ENCODE data around the gene KIAA1614. TPM values are rescaled to one million over a fixed set of nuclear protein-coding genes. Genes with fewer than 3 reads are reported as not detected.

Gene KIAA1614
- 59.9 and 63.1 TPM in 2 replicates for total RNA-seq (2014; rRNA removed; shearing (Covaris generic))

DNA sequence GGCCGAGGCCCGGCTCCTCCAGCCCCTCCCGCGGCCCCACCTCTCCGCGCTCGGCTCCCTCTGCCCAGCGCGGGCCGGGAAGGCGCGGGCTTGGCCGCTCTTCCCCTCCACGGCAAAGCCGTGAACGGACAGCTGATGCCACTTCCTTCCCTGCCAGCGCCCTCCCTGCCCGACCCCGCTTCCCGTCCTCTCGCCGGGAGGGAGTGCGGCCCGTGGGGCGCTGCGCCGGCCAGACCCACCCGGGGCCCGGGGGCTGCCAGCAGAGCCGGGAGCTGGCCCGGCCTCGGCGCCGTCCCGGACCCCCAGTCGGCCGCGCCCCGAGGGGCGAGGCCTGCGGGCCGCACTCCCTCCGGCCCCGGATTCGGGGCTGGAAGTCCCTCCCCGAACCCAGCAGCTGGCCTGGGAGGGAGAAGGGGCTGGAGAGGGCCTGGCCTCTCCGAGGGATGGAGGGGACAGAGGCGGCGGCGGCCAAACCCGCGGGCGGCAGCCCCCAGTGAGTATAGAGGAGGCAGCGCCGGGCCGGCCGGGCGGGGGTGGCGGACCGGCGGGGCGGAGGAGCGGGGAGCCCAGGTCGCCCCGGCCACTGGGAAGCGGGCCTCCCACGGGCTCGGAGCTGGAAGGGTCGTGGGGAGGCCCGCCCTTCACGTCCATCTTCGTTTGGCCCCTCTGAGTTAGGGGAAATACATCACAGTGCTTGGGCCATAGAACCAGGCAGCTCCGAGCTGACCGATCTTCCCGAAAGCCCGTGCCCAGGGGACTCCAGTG lies at the start of gene KIAA1614:
Gene KIAA1614, plus strand, starts transcription at position 97 of the 765 bp plus-strand sequence. Its CDS starts 347 bp downstream, at position 444.
- no peaks in the 10 kb centered on the region for H3K9me3 ChIP-seq (replicated peaks)
- H3K4me1 ChIP-seq = peaks cover 21% of the 10 kb centered on the region
- H3K4me3 ChIP-seq = peak within 1 kb of the TSS; percentile 93
- peak; percentile 61 to 62 for DNase-seq
- H3K27ac ChIP-seq = peak within 1 kb of the TSS; percentile 96
- H3K27me3 ChIP-seq = no peaks in the 10 kb centered on the region
- no peaks in the 10 kb centered on the region for H3K36me3 ChIP-seq

- no peaks in the 10 kb centered on the region for H3K36me3 ChIP-seq
- peak; percentile 8 to 75 for DNase-seq
- no peak overlapping the region for H3K4me3 ChIP-seq
- H3K9me3 ChIP-seq (replicated peaks) = no peaks in the 10 kb centered on the region
- H3K27ac ChIP-seq = no peak overlapping the region
- no peaks in the 10 kb centered on the region for H3K4me1 ChIP-seq
- no peaks in the 10 kb centered on the region for H3K27me3 ChIP-seq
Measured at GRCh38 chr1:180863158-180863775, 49.4 kb upstream of the KIAA1614 start.

GRCh38 chr1:180881806-180882509 lies 30.7 kb upstream of the KIAA1614 start:
- no peaks in the 10 kb centered on the region for H3K27me3 ChIP-seq
- H3K36me3 ChIP-seq = no peaks in the 10 kb centered on the region
- H3K27ac ChIP-seq = no peak overlapping the region
- H3K4me3 ChIP-seq = no peak overlapping the region
- peaks cover 7% of the 10 kb centered on the region; the same call in 1 of the 2 replicates for H3K4me1 ChIP-seq
- DNase-seq = peak in 1 of 2 experiments; percentile 65
- no peaks in the 10 kb centered on the region for H3K9me3 ChIP-seq (replicated peaks)

GRCh38 chr1:180884588-180885300 lies 28.0 kb upstream of the KIAA1614 start:
- no peak overlapping the region for H3K4me3 ChIP-seq
- DNase-seq = no peak

DNA sequence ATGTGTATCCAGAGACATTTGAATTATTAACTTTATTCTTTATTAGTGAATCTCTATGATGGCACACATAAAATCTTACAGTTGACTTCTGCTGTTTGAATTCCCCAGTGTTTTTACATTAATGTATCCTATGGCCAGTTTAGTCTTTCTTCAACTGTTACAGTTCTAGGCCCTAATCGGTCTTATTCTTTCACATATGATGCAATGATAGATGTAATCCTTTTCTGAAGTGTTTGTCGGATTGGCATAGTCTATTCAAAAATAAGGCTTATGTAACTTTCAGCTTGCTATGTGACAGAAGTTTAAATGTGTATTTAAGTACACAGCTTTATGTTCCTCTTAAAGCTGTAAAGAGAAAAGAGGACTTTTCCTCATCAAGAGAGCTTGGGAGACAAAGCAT lies 26.4 kb upstream of the KIAA1614 start:
- H3K4me3 ChIP-seq = no peak overlapping the region
- no peak for DNase-seq
- H3K27ac ChIP-seq = no peak overlapping the region
- H3K9me3 ChIP-seq (replicated peaks) = no peaks in the 10 kb centered on the region
- H3K27me3 ChIP-seq = no peaks in the 10 kb centered on the region
- peaks cover 7% of the 10 kb centered on the region; the same call in 1 of the 2 replicates for H3K4me1 ChIP-seq
- H3K36me3 ChIP-seq = no peaks in the 10 kb centered on the region

More at GRCh38 chr1:180884588-180885300, 28.0 kb upstream of the KIAA1614 start:
- Histone ChIP-seq H3K4me1 (peaks cover 7% of the 10 kb centered on the region; the same call in 1 of the 2 replicates), H3K27ac (no peak overlapping the region), H3K9me3 (replicated peaks) (no peaks in the 10 kb centered on the region), H3K27me3 (no peaks in the 10 kb centered on the region), H3K36me3 (no peaks in the 10 kb centered on the region)

- H3K36me3 ChIP-seq = no peaks in the 10 kb centered on the region
- H3K27ac ChIP-seq = no peak overlapping the region
- no peak overlapping the region for H3K4me3 ChIP-seq
- no peaks in the 10 kb centered on the region for H3K4me1 ChIP-seq
- no peak for DNase-seq
- H3K27me3 ChIP-seq = no peaks in the 10 kb centered on the region
- H3K9me3 ChIP-seq (replicated peaks) = no peaks in the 10 kb centered on the region
Measured at GRCh38 chr1:180887841-180888240, 24.9 kb upstream of the KIAA1614 start.

GRCh38 chr1:180888870-180889269 lies 23.8 kb upstream of the KIAA1614 start:
- Histone ChIP-seq H3K36me3 (no peaks in the 10 kb centered on the region), H3K9me3 (replicated peaks) (no peaks in the 10 kb centered on the region), H3K27me3 (no peaks in the 10 kb centered on the region), H3K4me1 (no peaks in the 10 kb centered on the region), H3K27ac (no peak overlapping the region), H3K4me3 (no peak overlapping the region)
- DNase-seq = no peak

DNA sequence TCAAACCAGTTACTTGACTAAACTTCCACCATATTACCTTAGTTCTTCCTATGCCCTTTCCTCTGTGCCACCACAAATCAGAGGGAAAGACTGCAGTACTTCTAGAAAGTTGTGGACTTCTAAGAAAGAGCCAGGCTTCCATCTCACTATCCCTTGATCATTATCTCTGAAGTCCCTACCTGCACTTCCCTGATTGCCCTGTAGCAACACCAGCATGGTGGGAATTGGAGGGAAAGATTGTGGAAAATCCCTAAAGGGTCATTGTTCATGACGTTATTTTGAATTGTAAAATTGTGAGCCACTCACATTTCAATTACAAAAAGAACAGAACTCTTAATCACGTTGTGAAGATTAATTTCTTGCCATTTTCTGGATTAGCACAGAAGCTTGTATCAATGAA lies 23.4 kb upstream of the KIAA1614 start:
- no peaks in the 10 kb centered on the region for H3K27me3 ChIP-seq
- no peak for DNase-seq

GRCh38 chr1:180892272-180892671 lies 20.4 kb upstream of the KIAA1614 start:
- no peaks in the 10 kb centered on the region for H3K4me1 ChIP-seq
- H3K36me3 ChIP-seq = no peaks in the 10 kb centered on the region
- DNase-seq = no peak
- H3K4me3 ChIP-seq = no peak overlapping the region
- H3K27me3 ChIP-seq = no peaks in the 10 kb centered on the region
- no peaks in the 10 kb centered on the region for H3K9me3 ChIP-seq (replicated peaks)
- no peak overlapping the region for H3K27ac ChIP-seq

More for the DNA sequence above, 23.4 kb upstream of the KIAA1614 start:
- Histone ChIP-seq H3K9me3 (replicated peaks) (no peaks in the 10 kb centered on the region), H3K27ac (no peak overlapping the region), H3K36me3 (no peaks in the 10 kb centered on the region), H3K4me1 (no peaks in the 10 kb centered on the region), H3K4me3 (no peak overlapping the region)

DNA sequence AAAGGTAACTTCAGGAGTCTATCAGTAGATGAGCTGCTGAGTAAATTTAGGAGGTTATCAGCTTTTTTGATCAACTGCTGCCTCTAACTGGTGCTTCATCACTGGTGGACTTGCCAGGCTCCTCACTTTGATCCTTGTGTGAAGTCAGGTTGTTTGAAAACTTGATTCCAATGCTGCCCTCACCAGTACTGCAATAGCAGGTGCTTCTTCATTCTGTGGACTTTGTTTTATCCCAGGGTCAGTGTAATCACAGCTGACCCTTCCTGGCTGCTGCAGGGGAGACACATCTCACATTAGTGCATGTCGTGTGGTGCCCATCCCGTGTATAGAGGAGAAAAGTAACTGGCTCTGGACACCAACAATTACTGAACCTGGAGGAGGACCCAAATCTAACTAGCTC lies 20.0 kb upstream of the KIAA1614 start:
- no peak for DNase-seq
- H3K9me3 ChIP-seq (replicated peaks) = no peaks in the 10 kb centered on the region
- no peaks in the 10 kb centered on the region for H3K27me3 ChIP-seq
- no peak overlapping the region for H3K27ac ChIP-seq
- no peaks in the 10 kb centered on the region for H3K36me3 ChIP-seq
- no peaks in the 10 kb centered on the region for H3K4me1 ChIP-seq
- H3K4me3 ChIP-seq = no peak overlapping the region

DNA sequence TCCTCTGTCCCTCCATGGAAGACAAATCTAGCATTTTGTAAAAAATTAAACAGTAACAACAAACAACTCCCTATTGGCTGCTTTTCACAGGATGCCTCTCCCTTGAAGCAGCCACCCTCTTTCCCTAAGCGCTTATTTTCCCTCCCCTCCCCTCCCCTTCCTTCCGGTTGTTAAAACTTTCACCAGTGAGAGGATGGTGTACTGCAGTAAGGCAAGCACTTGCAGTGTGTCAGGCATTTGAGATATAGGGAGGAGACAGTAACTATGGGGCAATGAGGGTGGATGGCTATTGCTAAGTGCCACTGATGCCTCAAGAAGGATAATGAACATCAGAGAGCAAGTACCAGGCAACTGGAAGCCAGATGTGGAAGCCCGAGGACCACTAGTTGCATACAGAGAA lies 19.1 kb upstream of the KIAA1614 start:
- Histone ChIP-seq H3K4me3 (no peak overlapping the region), H3K27me3 (no peaks in the 10 kb centered on the region), H3K36me3 (no peaks in the 10 kb centered on the region), H3K9me3 (replicated peaks) (no peaks in the 10 kb centered on the region), H3K27ac (no peak overlapping the region), H3K4me1 (no peaks in the 10 kb centered on the region)
- DNase-seq = no peak

GRCh38 chr1:180896161-180896560 lies 16.5 kb upstream of the KIAA1614 start:
- Histone ChIP-seq H3K9me3 (replicated peaks) (no peaks in the 10 kb centered on the region), H3K27ac (no peak overlapping the region), H3K4me1 (no peaks in the 10 kb centered on the region), H3K27me3 (no peaks in the 10 kb centered on the region), H3K4me3 (no peak overlapping the region), H3K36me3 (no peaks in the 10 kb centered on the region)
- DNase-seq = no peak

DNA sequence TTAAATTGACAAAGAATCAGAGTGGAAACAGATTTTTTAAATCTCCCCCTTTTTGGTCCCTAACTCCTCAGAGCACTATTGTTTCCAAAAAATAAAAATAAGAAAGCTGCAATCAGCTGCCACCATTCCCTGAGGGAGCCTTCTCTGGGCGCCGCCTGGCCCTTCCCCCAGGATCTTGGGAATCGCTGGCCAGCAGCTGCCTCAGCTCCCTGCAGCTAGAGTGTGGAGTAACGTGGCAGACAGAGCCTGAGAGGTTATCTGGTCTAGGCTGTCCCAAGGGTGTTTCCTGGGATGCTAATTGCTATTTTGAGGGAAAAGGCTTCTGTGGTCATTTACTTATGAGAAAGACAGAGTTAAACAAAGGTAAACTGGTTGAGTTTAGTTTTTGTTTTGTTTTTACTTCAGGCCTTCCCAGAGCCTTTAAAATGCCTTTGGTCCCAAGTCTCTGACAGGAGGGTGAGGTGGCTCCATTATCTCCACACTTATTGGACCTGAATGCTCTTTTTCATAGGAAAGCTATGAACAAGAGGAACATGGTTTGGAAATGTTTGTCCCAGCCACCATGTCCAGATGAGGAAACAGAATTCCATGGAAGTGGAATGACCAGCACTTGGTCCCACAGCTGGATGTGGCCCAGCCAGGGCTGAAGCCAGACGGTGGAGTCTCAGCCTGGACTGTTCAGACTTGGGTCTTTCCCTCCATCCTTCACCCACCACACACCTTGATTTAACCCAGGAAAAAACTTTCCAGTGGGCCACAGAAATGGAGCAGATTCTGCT lies 14.1 kb upstream of the KIAA1614 start:
- no peaks in the 10 kb centered on the region for H3K27me3 ChIP-seq
- H3K36me3 ChIP-seq = no peaks in the 10 kb centered on the region
- H3K9me3 ChIP-seq (replicated peaks) = no peaks in the 10 kb centered on the region
- no peak overlapping the region for H3K27ac ChIP-seq
- H3K4me3 ChIP-seq = no peak overlapping the region
- peak in 1 of 2 experiments; percentile 42 for DNase-seq
- H3K4me1 ChIP-seq = no peaks in the 10 kb centered on the region

- no peaks in the 10 kb centered on the region for H3K9me3 ChIP-seq (replicated peaks)
- no peak for DNase-seq
Measured at GRCh38 chr1:180899262-180899661, 13.4 kb upstream of the KIAA1614 start.

More at GRCh38 chr1:180899262-180899661, 13.4 kb upstream of the KIAA1614 start:
- Histone ChIP-seq H3K4me1 (no peaks in the 10 kb centered on the region), H3K36me3 (no peaks in the 10 kb centered on the region), H3K27ac (no peak overlapping the region), H3K27me3 (no peaks in the 10 kb centered on the region), H3K4me3 (no peak overlapping the region)
